Ascending aorta (tissue), 2 donors: ENCODE data around the gene CNTNAP2. TPM values are rescaled to one million over a fixed set of nuclear protein-coding genes. Genes with fewer than 3 reads are reported as not detected.

ENCODE experiments used
- DNase-seq, 2 donors: peaks; one replicate each; pipeline ENCODE4 v3.0.0-alpha.2; 2019; ENCODE audit warnings: low spot score in 2 of 2
- H3K27ac ChIP-seq, 2 donors: fragments of 200-600 bp; sonication (generic); one replicate each; pipeline ENCODE4 v1.5.1; 2016 to 2017; ENCODE audit warnings: mild to moderate bottlenecking in 1 of 2
- H3K27me3 ChIP-seq: fragments of 200-600 bp; sonication (generic); one replicate; pipeline ENCODE4 v1.5.1; 2017
- H3K36me3 ChIP-seq, 2 donors: fragments of 200-600 bp; sonication (generic); one replicate each; pipeline ENCODE4 v1.5.1; 2016
- H3K4me1 ChIP-seq, 2 donors: fragments of 200-600 bp; sonication (generic); one replicate each; pipeline ENCODE4 v1.5.1; 2016 to 2017; ENCODE audit warnings: mild to moderate bottlenecking in 1 of 2
- H3K4me3 ChIP-seq, 2 donors: fragments of 200-600 bp; sonication (generic); one replicate each; pipeline ENCODE4 v1.5.1; 2016 to 2017; ENCODE audit warnings: mild to moderate bottlenecking in 1 of 2
- H3K9me3 ChIP-seq, 2 donors: fragments of 200-600 bp; sonication (generic); one replicate each; pipeline ENCODE4 v1.5.1; 2016
- CTCF ChIP-seq, 3 experiments: fragments of 200-600 bp in 2 of 3; fragments of 450-650 bp in 1 of 3; sonication (generic) in 2 of 3; IDR thresholded peaks; one replicate each; pipeline ENCODE4 v1.5.1; 2016 to 2019; ENCODE audit warnings: antibody characterized with exemption in 3 of 3, mild to moderate bottlenecking in 1 of 3, moderate library complexity in 1 of 3
- intact Hi-C: fragments of 100-400 bp; cut with DNase I; formaldehyde crosslinking; loops from one replicate; pipeline ENCODE4 v1.15.1; 2023
- total RNA-seq: library from RNA; depleted of rRNA; stranded (reverse); fragments of >200 nt; gene quantifications from one replicate; pipeline ENCODE4 v1.1.0, GENCODE V29; 2016

The CNTNAP2 gene
- total RNA-seq, 1 donor from 2014 or later, result not detected

GRCh38 chr7:148374396-148375259 is 2258.0 kb downstream of the CNTNAP2 start:
- no peak overlapping the region for H3K4me3 ChIP-seq
- H3K27me3 ChIP-seq, result no peaks in the 10 kb centered on the region
- DNase-seq, result no peak
- H3K27ac ChIP-seq, result no peak overlapping the region
- H3K36me3 ChIP-seq, result no peaks in the 10 kb centered on the region
- no peak for TF ChIP-seq CTCF (IDR thresholded peaks at IDR 0.05)
- intact Hi-C loops, result no loop called here
- H3K9me3 ChIP-seq, result no peaks in the 10 kb centered on the region
- H3K4me1 ChIP-seq, result no peaks in the 10 kb centered on the region

GRCh38 chr7:148379677-148380076 is 2263.1 kb downstream of the CNTNAP2 start:
- H3K4me3 ChIP-seq, result no peak overlapping the region
- no peak for DNase-seq
- H3K27me3 ChIP-seq, result no peaks in the 10 kb centered on the region
- H3K4me1 ChIP-seq, result no peaks in the 10 kb centered on the region
- H3K36me3 ChIP-seq, result no peaks in the 10 kb centered on the region
- TF ChIP-seq CTCF (IDR thresholded peaks at IDR 0.05), result no peak
- H3K9me3 ChIP-seq, result no peaks in the 10 kb centered on the region
- H3K27ac ChIP-seq, result no peak overlapping the region
- intact Hi-C loops, result no loop called here

- Histone ChIP-seq H3K4me1 (no peaks in the 10 kb centered on the region), H3K27me3 (no peaks in the 10 kb centered on the region), H3K27ac (no peak overlapping the region), H3K4me3 (no peak overlapping the region), H3K36me3 (no peaks in the 10 kb centered on the region), H3K9me3 (no peaks in the 10 kb centered on the region)
- intact Hi-C loops, result no loop called here
- no peak for DNase-seq
- no peak for TF ChIP-seq CTCF (IDR thresholded peaks at IDR 0.05)
Measured at GRCh38 chr7:148380596-148381419, 2264.2 kb downstream of the CNTNAP2 start.

- Histone ChIP-seq H3K27ac (no peak overlapping the region), H3K4me3 (no peak overlapping the region), H3K36me3 (no peaks in the 10 kb centered on the region), H3K9me3 (no peaks in the 10 kb centered on the region), H3K27me3 (no peaks in the 10 kb centered on the region), H3K4me1 (no peaks in the 10 kb centered on the region)
- TF ChIP-seq CTCF (IDR thresholded peaks at IDR 0.05), result no peak
- intact Hi-C loops, result no loop called here
- no peak for DNase-seq
Measured at GRCh38 chr7:148382596-148382995, 2266.0 kb downstream of the CNTNAP2 start.

- no peaks in the 10 kb centered on the region for H3K9me3 ChIP-seq
- no peak overlapping the region for H3K4me3 ChIP-seq
- H3K4me1 ChIP-seq, result no peaks in the 10 kb centered on the region
- intact Hi-C loops, result no loop called here
- TF ChIP-seq CTCF (IDR thresholded peaks at IDR 0.05), result no peak
- DNase-seq, result no peak
- H3K36me3 ChIP-seq, result no peaks in the 10 kb centered on the region
- no peaks in the 10 kb centered on the region for H3K27me3 ChIP-seq
- no peak overlapping the region for H3K27ac ChIP-seq
Measured at GRCh38 chr7:148383651-148384050, 2267.1 kb downstream of the CNTNAP2 start.
